Neural cell (in vitro differentiated cells): ENCODE results near the gene EMILIN3. TPM values are rescaled to one million over a fixed set of nuclear protein-coding genes. Genes with fewer than 3 reads are reported as not detected.

Source experiments
- H2AFZ ChIP-seq: fragments of 200-600, 300-800 bp; sonication (generic), shearing (Covaris generic); 2 replicates; pipeline ENCODE4 v1.6.0; 2014; ENCODE audit warnings: low read depth, mild to moderate bottlenecking, antibody characterized with exemption, low read length, moderate library complexity
- H3F3A ChIP-seq: fragments of 200-600 bp; shearing (Covaris generic); 2 replicates; pipeline ENCODE4 v1.6.1; 2016; ENCODE audit warnings: mild to moderate bottlenecking, moderate library complexity, mixed read lengths, antibody characterized with exemption, low read length; ENCODE audit not compliant: insufficient read depth, poor library complexity, severe bottlenecking
- H3K27ac ChIP-seq: fragments of 200-600, 300-800 bp; sonication (generic), shearing (Covaris generic); 2 replicates; pipeline ENCODE4 v1.5.1; 2014; ENCODE audit warnings: mild to moderate bottlenecking, low read length, moderate library complexity
- H3K27me3 ChIP-seq: fragments of 300-800, 200-600 bp; sonication (generic), shearing (Covaris generic); 2 replicates; pipeline ENCODE4 v1.6.0; 2014; ENCODE audit warnings: mild to moderate bottlenecking, low read depth, low read length, moderate library complexity; ENCODE audit not compliant: insufficient read depth
- H3K36me3 ChIP-seq: fragments of 300-800, 200-600 bp; sonication (generic), shearing (Covaris generic); 2 replicates; pipeline ENCODE4 v1.5.1; 2014; ENCODE audit warnings: mild to moderate bottlenecking, antibody characterized with exemption, low read length, moderate library complexity; ENCODE audit not compliant: insufficient read depth
- H3K4me2 ChIP-seq: fragments of 300-800, 200-600 bp; sonication (generic), shearing (Covaris generic); 2 replicates; pipeline ENCODE4 v1.6.0; 2014; ENCODE audit warnings: mild to moderate bottlenecking, low read length
- H3K4me3 ChIP-seq: fragments of 300-800, 200-600 bp; sonication (generic), shearing (Covaris generic); 2 replicates; pipeline ENCODE4 v1.5.1; 2014; ENCODE audit warnings: mild to moderate bottlenecking, low read length, moderate library complexity
- H3K79me2 ChIP-seq: fragments of 200-600 bp; shearing (Covaris generic); replicated peaks from 2 replicates; pipeline ENCODE4 v1.6.0; 2014; ENCODE audit warnings: mild to moderate bottlenecking, low read length, moderate library complexity; ENCODE audit not compliant: insufficient read depth
- H3K9ac ChIP-seq: fragments of 300-800, 200-600 bp; sonication (generic), shearing (Covaris generic); 2 replicates; pipeline ENCODE4 v1.6.1; 2016; ENCODE audit warnings: mild to moderate bottlenecking, low read length, mixed read lengths
- H3K9me2 ChIP-seq: fragments of 200-600 bp; shearing (Covaris generic); 2 replicates; pipeline ENCODE4 v1.6.1; 2016; ENCODE audit warnings: mild to moderate bottlenecking, low read length, mixed read lengths; ENCODE audit not compliant: insufficient read depth
- H3K9me3 ChIP-seq: fragments of 200-600, 300-800 bp; sonication (generic), shearing (Covaris generic); 2 replicates; pipeline ENCODE4 v1.6.1; 2016; ENCODE audit warnings: mild to moderate bottlenecking, mixed run types, low read length, moderate library complexity, mixed read lengths
- H4K20me1 ChIP-seq: fragments of 200-600 bp; shearing (Covaris generic); 2 replicates; pipeline ENCODE4 v1.6.1; 2016; ENCODE audit warnings: mild to moderate bottlenecking, mixed run types; ENCODE audit not compliant: insufficient read depth
- CTCF ChIP-seq: fragments of 450-650 bp; IDR thresholded peaks from 2 replicates; pipeline ENCODE4 v1.5.1; 2014; ENCODE audit warnings: antibody characterized with exemption, mild to moderate bottlenecking, moderate library complexity; ENCODE audit not compliant: poor library complexity, severe bottlenecking
- EP300 ChIP-seq: fragments of 450-650 bp; conservative IDR thresholded peaks from 2 replicates; pipeline ENCODE4 v1.6.1; 2014; ENCODE audit warnings: antibody characterized with exemption, mild to moderate bottlenecking, moderate library complexity; ENCODE audit not compliant: poor library complexity, severe bottlenecking
- EZH2 ChIP-seq: fragments of 200-600, 300-800 bp; shearing (Covaris generic), sonication (generic); IDR thresholded peaks from 2 replicates; pipeline ENCODE4 v1.6.1; 2014; ENCODE audit warnings: antibody characterized with exemption, low read length, borderline replicate concordance, mild to moderate bottlenecking; ENCODE audit not compliant: insufficient read depth, poor library complexity, severe bottlenecking
- MXI1 ChIP-seq: fragments of 450-650 bp; conservative IDR thresholded peaks from 2 replicates; pipeline ENCODE4 v1.6.1; 2014; ENCODE audit warnings: antibody characterized with exemption, mild to moderate bottlenecking; ENCODE audit not compliant: poor library complexity, severe bottlenecking
- POLR2AphosphoS5 ChIP-seq: IDR thresholded peaks from 2 replicates; pipeline ENCODE4 v1.6.1; 2012
- RAD21 ChIP-seq: fragments of 450-650 bp; conservative IDR thresholded peaks from 2 replicates; pipeline ENCODE4 v1.6.1; 2014; ENCODE audit warnings: antibody characterized with exemption, mild to moderate bottlenecking, moderate library complexity
- REST ChIP-seq: IDR thresholded peaks from 2 replicates; pipeline ENCODE4 v1.6.1; 2012; ENCODE audit warnings: borderline replicate concordance
- SMC3 ChIP-seq: fragments of 450-650 bp; conservative IDR thresholded peaks from 2 replicates; pipeline ENCODE4 v1.6.1; 2014; ENCODE audit warnings: antibody characterized with exemption, mild to moderate bottlenecking, moderate library complexity; ENCODE audit not compliant: poor library complexity
- TAF1 ChIP-seq: IDR thresholded peaks from 2 replicates; pipeline ENCODE4 v1.6.1; 2012; ENCODE audit warnings: low read depth
- polyA plus RNA-seq: library from polyadenylated mRNA; depleted of rRNA; stranded (reverse); fragments of >200 nt; gene quantifications from 2 replicates; pipeline ENCODE4 v1.2.3, GENCODE V29; 2014

The EMILIN3 gene
- polyA plus RNA-seq, 1 donor from 2014 or later, result 0.30 TPM

GRCh38 chr20:41345729-41346067 lies 20.9 kb downstream of the EMILIN3 start:
- Histone ChIP-seq H3K4me3 (no peak overlapping the region), H3F3A (no peaks in the 10 kb centered on the region), H3K27me3 (no peaks in the 10 kb centered on the region), H3K9me3 (no peaks in the 10 kb centered on the region), H2AFZ (no peak overlapping the region), H4K20me1 (no peaks in the 10 kb centered on the region), H3K27ac (no peak overlapping the region), H3K9me2 (no peaks in the 10 kb centered on the region), H3K9ac (no peak overlapping the region), H3K36me3 (no peaks in the 10 kb centered on the region), H3K79me2 (no peaks in the 10 kb centered on the region), H3K4me2 (no peak overlapping the region)
- TF ChIP-seq TAF1, result no peak
- no peak for TF ChIP-seq SMC3
- TF ChIP-seq POLR2AphosphoS5, result no peak
- no peak for TF ChIP-seq CTCF
- TF ChIP-seq RAD21, result no peak
- no peak for TF ChIP-seq MXI1
- no peak for TF ChIP-seq EZH2
- no peak for TF ChIP-seq REST
- no peak for TF ChIP-seq EP300

GRCh38 chr20:41344938-41345728 lies 21.5 kb downstream of the EMILIN3 start:
- Histone ChIP-seq H3F3A (no peaks in the 10 kb centered on the region), H3K27me3 (no peaks in the 10 kb centered on the region), H3K9ac (no peak overlapping the region), H3K4me3 (no peak overlapping the region), H3K9me2 (no peaks in the 10 kb centered on the region), H4K20me1 (no peaks in the 10 kb centered on the region), H3K27ac (no peak overlapping the region), H3K9me3 (no peaks in the 10 kb centered on the region), H3K36me3 (no peaks in the 10 kb centered on the region), H3K79me2 (no peaks in the 10 kb centered on the region), H3K4me2 (no peak overlapping the region), H2AFZ (no peak overlapping the region)
- no peak for TF ChIP-seq EZH2
- no peak for TF ChIP-seq CTCF
- TF ChIP-seq TAF1, result no peak
- TF ChIP-seq RAD21, result no peak
- no peak for TF ChIP-seq POLR2AphosphoS5
- no peak for TF ChIP-seq MXI1
